HG03045 (cell line): Measurements from ENCODE around the gene FER.
"Not testable (repeated sequence)": the region's sequence is repeated elsewhere in the genome, so short reads cannot be mapped to it uniquely, and the experiment has no call there.

Experiments used
- ATAC-seq: cut with Tn5 transposase; IDR thresholded peaks from one replicate; pipeline ENCODE4 v1.9.1; 2021; ENCODE audit warnings: mild to moderate bottlenecking, moderate library complexity; ENCODE audit not compliant: unreplicated experiment

FER gene

GRCh38 chr5:109170629-109171350 is 423.1 kb downstream of the FER start:
- no peak for ATAC-seq

GRCh38 chr5:109171437-109172073 is 423.9 kb downstream of the FER start:
- not testable (repeated sequence) for ATAC-seq

- ATAC-seq = no peak
Observed at GRCh38 chr5:109173036-109173794, 425.5 kb downstream of the FER start.

GRCh38 chr5:109177227-109177626 is 429.5 kb downstream of the FER start:
- ATAC-seq = no peak

GRCh38 chr5:109177782-109178181 is 430.1 kb downstream of the FER start:
- ATAC-seq = no peak

GRCh38 chr5:109180668-109181067 is 433.0 kb downstream of the FER start:
- no peak for ATAC-seq

GRCh38 chr5:109186759-109187158 is 439.1 kb downstream of the FER start:
- ATAC-seq = no peak

GRCh38 chr5:109191153-109191558 is 443.5 kb downstream of the FER start:
- peak; percentile 49 for ATAC-seq

- no peak for ATAC-seq
Observed at GRCh38 chr5:109192027-109192426, 444.3 kb downstream of the FER start.

GRCh38 chr5:109192555-109193281 is 445.0 kb downstream of the FER start:
- no peak for ATAC-seq

GRCh38 chr5:109195667-109196066 is 448.0 kb downstream of the FER start:
- ATAC-seq = no peak

- no peak for ATAC-seq
Observed at GRCh38 chr5:109196087-109196822, 448.6 kb downstream of the FER start.

- no peak for ATAC-seq
Observed at GRCh38 chr5:109196823-109197160, 449.1 kb downstream of the FER start.

GRCh38 chr5:109199289-109199688 is 451.6 kb downstream of the FER start:
- ATAC-seq = no peak

- no peak for ATAC-seq
Observed at GRCh38 chr5:109199799-109200620, 452.3 kb downstream of the FER start.

- ATAC-seq = no peak
Observed at GRCh38 chr5:109215040-109215439, 467.3 kb downstream of the FER start.

- ATAC-seq = no peak
Observed at GRCh38 chr5:109218818-109219217, 471.1 kb downstream of the FER start.

GRCh38 chr5:109223531-109223930 is 475.8 kb downstream of the FER start:
- ATAC-seq = no peak

GRCh38 chr5:109224276-109224882 is 476.7 kb downstream of the FER start:
- ATAC-seq = no peak
